ENCODE results near the gene COMT.

Gene COMT

DNA sequence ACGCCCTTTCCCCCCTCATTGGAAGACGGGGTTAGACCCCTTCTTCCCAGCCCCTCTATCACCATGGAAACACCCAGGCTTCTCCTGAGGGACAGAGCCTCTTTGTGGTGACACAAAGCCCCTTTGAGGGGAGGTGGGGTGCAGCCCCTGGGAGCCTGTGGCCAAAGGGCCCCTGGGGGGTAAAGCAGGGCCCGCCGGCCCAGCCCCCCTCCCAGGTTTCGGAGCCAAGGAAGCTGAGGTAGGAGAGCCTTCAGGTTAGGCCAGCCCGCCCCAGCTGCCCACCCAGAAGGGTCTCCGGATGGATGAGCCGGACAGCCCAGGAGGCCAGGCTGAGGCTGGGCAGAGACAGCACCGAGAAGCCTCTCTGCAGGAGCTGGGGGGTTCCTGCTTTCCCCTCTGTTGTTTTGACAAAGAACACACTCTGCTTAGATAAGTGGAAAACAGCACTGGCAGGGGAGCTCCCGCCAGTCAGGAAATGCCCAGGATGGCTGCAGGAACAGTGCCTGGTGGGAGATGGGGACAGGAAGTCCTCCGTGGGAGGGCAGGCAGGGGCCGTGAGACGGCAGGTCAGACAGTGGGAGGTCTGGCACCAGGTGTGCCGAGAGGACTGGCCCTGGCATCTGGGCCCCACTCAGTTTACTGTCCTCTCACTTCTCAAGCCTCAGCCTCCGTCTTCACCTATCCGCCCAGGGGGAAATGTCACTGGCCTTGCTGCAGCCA is 56.8 kb downstream of the COMT start:
- no peak for DNase-seq

DNA sequence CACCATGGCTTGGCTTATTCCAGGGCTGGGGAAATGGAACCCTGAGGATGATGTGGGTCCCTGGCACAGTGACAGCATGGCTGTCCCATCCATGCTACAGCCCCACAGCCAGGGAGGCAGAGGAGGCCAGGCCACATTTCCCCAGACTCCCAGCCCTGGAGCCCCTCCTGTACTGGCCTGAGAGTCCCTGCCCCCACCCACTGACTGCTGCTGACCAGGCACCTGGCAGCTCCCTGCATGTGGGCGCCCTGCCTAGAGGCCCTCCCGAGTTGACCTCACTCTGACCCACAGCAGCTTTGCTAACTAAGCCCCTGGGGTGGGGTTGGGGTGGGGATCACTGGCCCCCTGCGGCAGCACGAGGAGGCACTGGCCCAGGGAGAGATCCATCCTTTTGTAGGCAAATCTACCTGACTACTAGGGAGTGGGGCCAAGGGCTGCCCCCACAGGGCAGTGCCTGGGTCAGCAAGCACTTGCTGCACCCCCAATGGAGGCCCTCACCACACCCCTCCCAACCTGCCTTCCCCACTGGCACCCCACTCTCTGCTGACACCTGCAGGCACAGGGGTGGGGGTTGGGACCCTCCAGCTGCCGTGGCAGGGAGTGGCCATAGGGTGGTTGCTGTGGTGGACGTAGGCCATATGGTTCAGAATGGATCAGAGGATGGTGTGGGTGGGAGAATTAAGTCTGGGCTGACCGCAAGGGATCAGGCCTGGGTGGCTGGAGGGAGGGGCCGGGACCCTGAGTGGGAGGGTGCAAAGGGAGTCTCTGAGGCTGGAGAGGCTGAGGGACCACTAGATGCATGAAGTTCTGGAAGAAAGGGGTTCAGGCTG is 57.6 kb downstream of the COMT start:
- no peak for DNase-seq

DNA sequence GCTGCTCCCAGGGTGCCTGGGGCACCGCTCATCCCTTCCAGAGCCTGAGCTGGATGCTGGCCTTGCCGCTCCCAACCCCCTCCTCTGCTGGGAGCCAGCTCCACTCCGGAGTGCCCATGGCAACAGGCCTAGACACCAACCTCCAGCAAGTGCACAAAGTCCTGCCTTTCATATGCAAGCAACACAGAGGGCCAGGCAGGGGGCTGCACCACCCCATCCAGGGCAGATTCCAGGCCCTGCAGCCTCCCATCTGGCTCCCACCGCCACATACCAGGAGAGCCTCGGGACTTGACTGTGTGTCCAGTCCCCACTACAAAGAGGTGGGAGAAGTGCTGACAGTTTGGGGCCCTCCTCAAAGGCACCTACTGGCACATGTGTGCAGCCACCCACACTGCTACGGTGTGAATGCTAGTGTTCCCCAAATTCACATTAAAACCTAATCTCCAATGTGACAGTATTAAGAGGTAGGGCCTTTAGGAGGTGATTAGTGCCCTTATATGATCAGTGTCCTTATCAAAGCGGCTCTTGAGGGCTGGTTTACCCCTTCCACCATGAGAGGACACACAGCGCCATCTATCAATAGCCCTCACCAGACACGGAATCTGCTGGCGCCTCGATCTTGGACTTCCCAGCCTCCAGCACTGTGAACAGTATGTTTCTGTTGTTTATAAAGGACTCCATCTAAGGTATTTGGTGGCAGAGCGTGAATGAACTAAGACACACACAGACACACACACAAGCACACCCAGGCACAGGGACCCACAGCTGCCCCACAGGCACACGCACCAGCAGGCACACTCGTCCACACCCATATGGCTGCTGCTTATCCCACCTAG is 58.9 kb downstream of the COMT start:
- no peak for DNase-seq

- no peak for DNase-seq
These were observed 59.6 kb downstream of the COMT start for GRCh38 chr22:20001082-20001638.

GRCh38 chr22:20002128-20002527 is 60.6 kb downstream of the COMT start:
- no peak for DNase-seq

DNA sequence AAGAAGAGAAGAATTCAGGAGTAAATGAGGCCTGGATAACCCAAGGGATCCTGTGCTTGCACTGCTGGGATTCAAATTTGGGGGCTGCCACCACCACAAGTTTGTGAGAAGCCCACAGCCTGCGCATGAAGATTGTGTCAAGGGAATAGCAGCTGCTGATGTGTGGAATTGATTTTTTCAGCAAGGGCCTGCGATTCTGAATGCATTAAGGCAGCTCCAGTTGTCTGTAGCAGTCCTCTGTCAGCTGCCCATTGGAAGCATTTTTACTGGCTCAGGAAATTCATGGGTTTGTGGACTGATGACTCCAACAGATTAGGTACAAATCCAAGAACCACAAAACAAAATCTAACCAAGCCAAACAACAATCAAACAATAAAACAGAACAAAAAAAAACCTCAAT is 61.1 kb downstream of the COMT start:
- DNase-seq = no peak

GRCh38 chr22:20003304-20003703 is 61.7 kb downstream of the COMT start:
- no peak for DNase-seq

GRCh38 chr22:20004464-20004863 is 62.9 kb downstream of the COMT start:
- no peak for DNase-seq

GRCh38 chr22:20008221-20008995 is 66.8 kb downstream of the COMT start:
- no peak for DNase-seq

DNA sequence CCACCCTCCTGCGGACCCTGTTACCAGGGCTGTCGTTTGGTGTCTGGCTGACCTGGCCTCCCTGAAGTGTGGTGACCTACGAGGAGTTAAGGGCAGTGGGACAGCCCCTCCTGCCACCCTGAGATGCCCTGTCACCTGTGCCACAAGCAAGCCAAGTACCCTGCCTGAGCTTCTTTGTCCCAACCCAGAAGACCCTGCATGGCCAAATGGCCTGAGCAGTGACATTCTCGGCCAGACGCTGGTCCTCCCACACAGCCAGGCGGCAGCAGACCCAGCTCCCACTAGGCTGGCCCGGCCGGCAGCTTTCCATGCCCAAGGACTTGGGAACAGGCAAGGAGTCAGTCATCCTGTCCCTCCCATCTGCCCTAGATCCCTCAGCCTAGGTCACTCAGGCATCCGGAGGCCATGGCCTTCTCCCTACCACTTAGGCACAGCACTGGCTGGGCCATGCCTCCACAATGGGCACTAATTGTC is 67.5 kb downstream of the COMT start:
- DNase-seq = no peak

DNA sequence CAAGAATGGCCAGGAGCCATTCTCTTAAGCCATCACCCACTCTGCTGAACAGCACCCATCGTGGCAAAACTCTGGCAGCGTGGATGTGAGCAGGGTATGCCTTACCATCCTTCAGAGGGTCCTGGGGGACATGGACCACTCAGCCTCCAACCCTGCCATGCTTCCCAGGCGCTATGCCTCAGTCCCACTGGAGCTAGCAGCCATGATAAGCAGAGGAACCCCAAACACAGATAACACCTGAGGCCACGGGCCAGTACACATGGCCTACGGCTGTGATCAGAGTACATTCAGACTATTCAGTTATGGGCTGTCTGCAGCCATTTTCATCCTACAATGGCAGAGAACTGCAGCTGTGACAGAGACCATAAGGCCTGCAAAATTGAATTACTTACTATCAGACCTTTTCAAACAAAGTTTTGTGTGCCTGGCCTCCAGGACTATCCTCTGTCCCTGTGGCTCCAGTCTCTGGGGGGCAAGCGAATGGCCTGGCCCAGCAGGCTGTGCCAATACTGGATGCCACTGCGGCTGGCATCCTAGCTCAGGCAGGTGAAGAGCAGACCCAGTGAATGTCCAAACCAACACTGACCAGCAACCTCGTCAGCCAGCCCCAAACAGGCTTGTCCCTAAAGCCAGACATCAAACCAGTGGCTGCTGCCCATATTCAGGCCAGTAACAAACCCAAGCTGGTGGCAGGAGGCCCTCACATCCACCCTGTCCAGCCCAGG is 68.2 kb downstream of the COMT start:
- no peak for DNase-seq

DNA sequence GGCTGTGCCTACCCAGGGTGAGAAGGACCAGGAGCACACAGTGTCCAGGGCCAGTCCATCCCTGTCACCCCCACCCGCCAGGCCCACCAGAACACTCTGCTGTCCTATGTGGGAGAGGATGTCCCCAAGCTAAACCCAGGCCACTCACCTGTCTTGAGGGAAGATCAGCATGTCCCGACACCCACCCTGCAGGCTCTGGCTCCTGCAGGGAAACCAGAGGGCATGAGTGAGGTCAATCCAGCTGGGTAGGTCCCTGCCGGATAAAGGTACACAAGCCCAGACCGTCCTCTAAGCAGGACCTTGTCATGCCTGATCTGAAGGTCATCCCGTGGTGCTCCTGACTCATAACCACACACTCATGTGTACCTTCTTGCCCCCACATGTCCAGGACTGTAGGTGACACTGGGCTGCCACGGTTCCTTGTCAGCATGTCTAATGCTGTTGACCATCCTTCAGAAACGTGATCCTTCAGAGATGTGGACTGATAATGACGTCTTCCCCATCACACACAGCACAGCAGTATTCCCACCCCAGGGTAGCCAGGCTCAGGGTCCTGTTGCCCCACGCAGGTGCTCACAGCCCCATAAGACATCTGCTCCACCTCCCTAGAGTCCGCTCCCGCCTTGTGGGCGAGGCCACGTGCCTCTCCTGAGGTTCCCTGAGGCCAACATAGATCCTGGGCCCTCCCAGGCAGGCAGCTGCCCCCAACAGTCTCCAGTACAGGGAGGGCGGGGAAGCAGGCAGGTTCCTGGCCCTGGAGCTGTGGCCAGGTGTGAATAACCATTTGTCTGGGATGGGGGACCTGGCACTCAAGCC is 68.9 kb downstream of the COMT start:
- no peak for DNase-seq

DNA sequence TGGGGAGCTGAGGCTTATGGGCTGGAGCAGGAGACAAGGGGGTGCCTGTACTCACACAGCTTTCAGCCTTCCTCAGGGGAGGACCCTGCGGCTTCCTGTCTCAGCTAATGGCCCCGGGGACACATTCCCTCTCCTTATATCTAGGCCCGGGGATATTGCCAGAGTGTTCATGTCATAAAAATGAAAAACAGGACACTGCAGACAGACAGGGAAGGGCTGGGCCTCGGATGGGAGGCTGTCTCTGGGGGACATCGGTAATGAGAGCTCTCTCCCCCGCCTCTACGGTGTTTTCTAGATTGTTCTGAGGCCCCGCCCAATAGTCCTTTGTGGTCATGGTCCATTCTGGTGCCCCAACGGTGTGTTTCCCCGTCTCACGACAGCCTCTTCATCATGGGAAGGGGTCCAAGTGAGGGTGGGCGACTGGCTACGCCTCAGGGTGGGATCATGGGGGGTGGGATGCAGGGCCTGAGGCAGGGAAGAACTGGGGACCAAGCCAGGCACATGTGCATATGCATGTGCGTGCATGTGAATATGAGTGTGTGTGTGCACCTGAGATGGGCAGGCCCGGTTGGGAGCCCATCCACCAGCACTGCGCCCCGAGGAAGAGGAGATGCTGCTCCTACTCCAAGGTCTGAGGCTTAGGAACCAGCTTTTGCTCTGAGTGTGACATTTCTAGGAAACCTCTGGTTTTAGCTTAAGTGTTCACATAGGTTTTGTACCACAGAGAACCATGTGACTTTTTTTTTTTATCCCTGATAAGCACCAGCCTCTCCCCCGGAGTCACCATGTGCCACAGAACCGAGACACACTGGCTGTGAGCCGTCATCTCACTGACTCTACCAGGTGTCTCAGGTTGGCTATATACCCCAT is 69.8 kb downstream of the COMT start:
- no peak for DNase-seq

DNA sequence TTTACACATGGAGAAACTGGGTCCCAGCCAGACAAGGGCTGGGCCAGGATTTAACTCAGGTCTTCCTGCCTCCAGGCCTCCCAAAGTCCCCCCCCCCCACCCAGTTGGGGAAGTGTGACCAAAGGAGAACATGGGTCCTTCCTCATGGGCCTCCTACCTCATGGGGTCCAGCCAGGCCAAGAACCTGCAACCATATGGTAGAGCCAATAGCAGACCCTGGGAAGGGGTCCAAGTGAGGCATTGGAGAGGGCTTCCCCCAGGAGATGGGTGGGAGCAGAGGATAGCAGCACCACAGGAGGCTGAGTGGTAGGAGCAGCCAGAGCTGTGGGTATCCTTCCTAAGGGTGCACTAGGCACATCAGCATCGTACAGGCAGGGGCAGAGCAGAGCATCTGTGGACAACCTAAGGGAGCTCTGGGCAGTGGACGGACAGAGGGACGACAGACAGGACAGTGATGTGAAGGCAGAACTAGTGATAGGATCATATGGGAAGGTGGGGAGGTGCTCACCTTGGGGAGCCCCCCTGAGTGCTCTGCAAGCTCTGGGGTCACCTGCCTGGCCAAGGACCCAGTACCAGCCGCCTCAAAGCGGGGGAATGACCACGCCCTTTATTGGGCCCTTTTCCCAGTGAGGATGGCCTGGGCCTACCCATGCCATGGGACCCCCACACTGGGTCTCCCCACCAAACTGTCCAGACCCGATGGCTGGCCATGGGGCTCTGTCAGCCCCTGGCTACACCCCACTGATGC is 70.6 kb downstream of the COMT start:
- no peak for DNase-seq

DNA sequence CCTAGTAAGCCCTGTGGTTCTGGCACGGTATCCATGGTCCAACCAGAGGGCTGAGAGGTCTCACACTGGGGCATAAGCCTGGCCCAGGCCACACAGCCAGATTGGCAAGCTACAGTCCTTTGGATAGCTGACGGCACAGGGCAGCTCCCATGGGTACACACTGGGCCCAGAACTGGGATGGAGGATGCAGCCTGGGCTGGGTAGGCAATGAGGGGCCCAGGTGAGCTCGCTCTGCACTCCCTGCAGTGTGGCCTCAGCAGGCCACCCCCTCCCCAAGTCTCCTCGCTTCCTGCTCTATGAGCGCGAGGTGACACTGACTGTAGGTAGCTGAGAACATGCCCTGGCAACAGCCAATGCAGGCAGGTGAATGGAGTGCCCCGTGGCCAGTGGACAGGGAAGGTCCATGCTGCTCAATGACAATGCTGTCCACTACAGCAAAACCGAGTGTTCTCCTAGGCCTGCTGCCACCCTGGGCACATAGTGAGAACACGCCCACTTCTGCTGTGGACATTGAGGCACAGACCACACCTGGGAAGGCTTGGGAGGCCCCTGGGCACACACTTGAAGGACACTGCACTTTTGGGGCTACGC is 71.3 kb downstream of the COMT start:
- DNase-seq = no peak

DNA sequence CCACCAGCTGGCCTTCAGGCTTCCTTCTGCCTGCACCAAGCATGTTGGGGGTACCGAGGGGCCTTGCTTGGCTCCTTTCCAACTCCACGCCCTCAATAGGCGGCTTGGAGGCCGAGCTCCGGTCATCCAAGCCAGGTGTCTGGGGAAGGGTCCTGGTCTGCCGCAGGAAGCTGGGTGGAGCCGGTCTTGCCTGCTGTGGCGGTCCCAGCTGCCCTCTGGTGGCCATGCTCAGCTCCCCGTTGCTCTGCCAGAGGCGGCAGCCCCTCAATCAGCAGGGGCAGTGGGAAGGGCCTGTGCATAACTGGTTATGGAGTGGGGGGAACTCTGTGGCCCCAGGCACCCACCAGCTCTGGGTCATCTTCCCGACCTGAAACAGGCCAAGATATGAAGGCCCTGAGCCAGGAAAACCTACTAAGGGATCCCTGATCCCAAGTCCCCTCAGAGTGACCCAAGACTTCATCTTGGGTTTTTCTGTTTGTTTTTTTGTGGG is 71.9 kb downstream of the COMT start:
- DNase-seq = peak; percentile 10

- DNase-seq = no peak
These were observed 73.1 kb downstream of the COMT start for GRCh38 chr22:20014526-20015186.

DNA sequence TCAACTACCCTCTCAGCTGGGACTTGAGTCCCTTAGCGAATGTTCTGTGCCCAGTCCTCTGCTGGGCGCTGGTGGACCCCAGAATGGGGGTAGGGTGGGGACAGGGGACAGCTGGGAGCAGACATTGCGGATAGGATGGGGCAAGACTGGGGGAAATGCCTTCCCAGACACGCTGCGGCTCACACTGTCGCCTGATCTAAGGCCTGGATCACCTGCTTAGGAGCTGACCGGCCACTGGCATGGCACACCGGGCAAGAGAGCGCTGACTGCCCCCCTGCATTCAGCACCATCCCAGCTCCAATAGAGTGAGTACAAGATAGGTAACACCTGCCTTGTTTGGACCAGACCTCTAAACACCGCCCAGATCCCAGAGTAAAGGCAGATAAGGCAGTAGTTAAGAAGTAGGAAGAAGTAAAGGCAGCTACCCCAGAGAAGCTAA is 73.6 kb downstream of the COMT start:
- DNase-seq = no peak

Data from stimulated activated CD4-positive, alpha-beta T cell treated with anti-CD3 and anti-CD28 coated beads, Interleukin-1b, Interleukin-23, amount 100 ng/mL, for 48 hours (primary cell).